ENCODE results near the gene FIGNL1.

FIGNL1 gene

GRCh38 chr7:50400114-50400513 lies 50.0 kb downstream of the FIGNL1 start:
- peaks cover 96% of the 10 kb centered on the region for H3K36me3 ChIP-seq (ENCODE audit: insufficient read depth, low read length)
- no peak for TF ChIP-seq CTCF (IDR thresholded peaks at IDR 0.05; ENCODE audit: low read length)
- H3K9me2 ChIP-seq (ENCODE audit: low read depth, low read length): no peaks in the 10 kb centered on the region
- peaks cover 7% of the 10 kb centered on the region for H3K4me1 ChIP-seq (ENCODE audit: insufficient read depth, low read length, severe bottlenecking)
- H3K9ac ChIP-seq (ENCODE audit: low read length): no peak overlapping the region
- H3K4me3 ChIP-seq (ENCODE audit: low read depth, low read length, poor library complexity, severe bottlenecking): no peak overlapping the region
- H2AFZ ChIP-seq (ENCODE audit: low read length): no peak overlapping the region
- H4K20me1 ChIP-seq (ENCODE audit: insufficient read depth, low read length): no peaks in the 10 kb centered on the region
- no peak overlapping the region for H3K4me2 ChIP-seq (ENCODE audit: low read length)
- no peaks in the 10 kb centered on the region for H3K9me3 ChIP-seq (ENCODE audit: low read length)
- H3K27ac ChIP-seq (ENCODE audit: low read depth, low read length, poor library complexity, severe bottlenecking): no peak overlapping the region
- peaks cover 20% of the 10 kb centered on the region for H3F3A ChIP-seq (ENCODE audit: insufficient read depth, low read length)
- no peaks in the 10 kb centered on the region for H3K79me2 ChIP-seq (ENCODE audit: insufficient read depth, low read length)
- no peaks in the 10 kb centered on the region for H3K27me3 ChIP-seq (ENCODE audit: insufficient read depth, low read length)

GRCh38 chr7:50399635-50400034 lies 50.5 kb downstream of the FIGNL1 start:
- H3K9me2 ChIP-seq (ENCODE audit: low read depth, low read length): no peaks in the 10 kb centered on the region
- H2AFZ ChIP-seq (ENCODE audit: low read length): no peak overlapping the region
- no peaks in the 10 kb centered on the region for H4K20me1 ChIP-seq (ENCODE audit: insufficient read depth, low read length)
- no peak overlapping the region for H3K4me3 ChIP-seq (ENCODE audit: low read depth, low read length, poor library complexity, severe bottlenecking)
- no peaks in the 10 kb centered on the region for H3K27me3 ChIP-seq (ENCODE audit: insufficient read depth, low read length)
- TF ChIP-seq CTCF (IDR thresholded peaks at IDR 0.05; ENCODE audit: low read length) (no peak), EZH2 (IDR thresholded peaks at IDR 0.05; ENCODE audit: borderline replicate concordance, low read length) (no peak)
- H3K9me3 ChIP-seq (ENCODE audit: low read length): no peaks in the 10 kb centered on the region
- H3K4me2 ChIP-seq (ENCODE audit: low read length): no peak overlapping the region
- H3K36me3 ChIP-seq (ENCODE audit: insufficient read depth, low read length): peaks cover 96% of the 10 kb centered on the region
- H3K9ac ChIP-seq (ENCODE audit: low read length): no peak overlapping the region
- no peak overlapping the region for H3K27ac ChIP-seq (ENCODE audit: low read depth, low read length, poor library complexity, severe bottlenecking)
- peaks cover 3% of the 10 kb centered on the region for H3K4me1 ChIP-seq (ENCODE audit: insufficient read depth, low read length, severe bottlenecking)
- H3F3A ChIP-seq (ENCODE audit: insufficient read depth, low read length): peaks cover 20% of the 10 kb centered on the region
- H3K79me2 ChIP-seq (ENCODE audit: insufficient read depth, low read length): no peaks in the 10 kb centered on the region

- TF ChIP-seq EZH2 (IDR thresholded peaks at IDR 0.05; ENCODE audit: borderline replicate concordance, low read length): no peak
- TF ChIP-seq CTCF (IDR thresholded peaks at IDR 0.05; ENCODE audit: low read length): no peak
- no peaks in the 10 kb centered on the region for H3K9me2 ChIP-seq (ENCODE audit: low read depth, low read length)
- H3K27ac ChIP-seq (ENCODE audit: low read depth, low read length, poor library complexity, severe bottlenecking): no peak overlapping the region
- H4K20me1 ChIP-seq (ENCODE audit: insufficient read depth, low read length): no peaks in the 10 kb centered on the region
- H3K4me3 ChIP-seq (ENCODE audit: low read depth, low read length, poor library complexity, severe bottlenecking): no peak overlapping the region
- H2AFZ ChIP-seq (ENCODE audit: low read length): no peak overlapping the region
- H3K36me3 ChIP-seq (ENCODE audit: insufficient read depth, low read length): peaks cover 96% of the 10 kb centered on the region
- no peak overlapping the region for H3K4me2 ChIP-seq (ENCODE audit: low read length)
- no peaks in the 10 kb centered on the region for H3K79me2 ChIP-seq (ENCODE audit: insufficient read depth, low read length)
- H3K9ac ChIP-seq (ENCODE audit: low read length): no peak overlapping the region
- H3F3A ChIP-seq (ENCODE audit: insufficient read depth, low read length): peaks cover 20% of the 10 kb centered on the region
- no peaks in the 10 kb centered on the region for H3K9me3 ChIP-seq (ENCODE audit: low read length)
- no peaks in the 10 kb centered on the region for H3K27me3 ChIP-seq (ENCODE audit: insufficient read depth, low read length)
- no peaks in the 10 kb centered on the region for H3K4me1 ChIP-seq (ENCODE audit: insufficient read depth, low read length, severe bottlenecking)
Observed at GRCh38 chr7:50399206-50399605, 50.9 kb downstream of the FIGNL1 start.
